GM13976 (cell line): ENCODE measurements around the gene RANBP2.
"Not testable (repeated sequence)": the region's sequence is repeated elsewhere in the genome, so short reads cannot be mapped to it uniquely, and the experiment has no call there.

ENCODE experiments used
- DNase-seq: peaks from one replicate; pipeline ENCODE4 v3.0.0; 2012; ENCODE audit warnings: low spot score
- CTCF ChIP-seq: IDR thresholded peaks from 2 replicates; pipeline ENCODE4 v1.5.1; 2012; ENCODE audit warnings: borderline replicate concordance, mild to moderate bottlenecking; ENCODE audit not compliant: insufficient read depth; ENCODE audit errors: extremely low read depth, missing control alignments, control extremely low read depth
- in situ Hi-C: fragments of 300-500 bp; cut with MboI; formaldehyde crosslinking; loops from one replicate; pipeline ENCODE4 v1.12.0; 2022; ENCODE audit warnings: low sequenced_read_pairs, mixed read lengths, inconsistent platforms; ENCODE audit not compliant: unreplicated experiment

Gene RANBP2

GRCh38 chr2:108701208-108701607, 18.1 kb upstream of the RANBP2 start:
- in situ Hi-C loops = no loop called here
- DNase-seq = no peak
- TF ChIP-seq CTCF = no peak

GRCh38 chr2:108701806-108702205, 17.5 kb upstream of the RANBP2 start:
- in situ Hi-C loops = no loop called here
- no peak for DNase-seq
- TF ChIP-seq CTCF = no peak

- TF ChIP-seq CTCF = no peak
- in situ Hi-C loops = no loop called here
- no peak for DNase-seq
Measured at GRCh38 chr2:108704871-108705270, 14.4 kb upstream of the RANBP2 start.

- DNase-seq = no peak
- TF ChIP-seq CTCF = no peak
- in situ Hi-C loops = no loop called here
Measured at GRCh38 chr2:108707300-108707699, 12.0 kb upstream of the RANBP2 start.

- in situ Hi-C loops, DNase-seq: not testable (repeated sequence)
Measured at GRCh38 chr2:108716971-108717370, 2.3 kb upstream of the RANBP2 start.

GRCh38 chr2:108726048-108726447, 6.8 kb downstream of the RANBP2 start:
- in situ Hi-C loops, DNase-seq: not testable (repeated sequence)

- in situ Hi-C loops, DNase-seq: not testable (repeated sequence)
Measured at GRCh38 chr2:108734656-108735055, 15.4 kb downstream of the RANBP2 start.

GRCh38 chr2:108757973-108758372, 38.7 kb downstream of the RANBP2 start:
- in situ Hi-C loops, DNase-seq: not testable (repeated sequence)

- DNase-seq, in situ Hi-C loops: not testable (repeated sequence)
Measured at GRCh38 chr2:108762618-108763017, 43.3 kb downstream of the RANBP2 start.

GRCh38 chr2:108766671-108767070, 47.4 kb downstream of the RANBP2 start:
- DNase-seq, in situ Hi-C loops: not testable (repeated sequence)

GRCh38 chr2:108767859-108768258, 48.6 kb downstream of the RANBP2 start:
- DNase-seq, in situ Hi-C loops: not testable (repeated sequence)
